Stimulated activated CD8-positive, alpha-beta memory T cell treated with anti-CD3 and anti-CD28 coated beads, Interleukin-2, amount 100 ng/mL, for 48 hours (primary cell): ENCODE measurements around the gene SPATS2.

Experiments
- DNase-seq, 2 donors: peaks; one replicate each; pipeline ENCODE4 v3.0.0-alpha.2; 2020; ENCODE audit warnings: low read depth in 2 of 2

Gene SPATS2

GRCh38 chr12:49540229-49541139, 173.2 kb downstream of the SPATS2 start:
- DNase-seq = no peak

DNA sequence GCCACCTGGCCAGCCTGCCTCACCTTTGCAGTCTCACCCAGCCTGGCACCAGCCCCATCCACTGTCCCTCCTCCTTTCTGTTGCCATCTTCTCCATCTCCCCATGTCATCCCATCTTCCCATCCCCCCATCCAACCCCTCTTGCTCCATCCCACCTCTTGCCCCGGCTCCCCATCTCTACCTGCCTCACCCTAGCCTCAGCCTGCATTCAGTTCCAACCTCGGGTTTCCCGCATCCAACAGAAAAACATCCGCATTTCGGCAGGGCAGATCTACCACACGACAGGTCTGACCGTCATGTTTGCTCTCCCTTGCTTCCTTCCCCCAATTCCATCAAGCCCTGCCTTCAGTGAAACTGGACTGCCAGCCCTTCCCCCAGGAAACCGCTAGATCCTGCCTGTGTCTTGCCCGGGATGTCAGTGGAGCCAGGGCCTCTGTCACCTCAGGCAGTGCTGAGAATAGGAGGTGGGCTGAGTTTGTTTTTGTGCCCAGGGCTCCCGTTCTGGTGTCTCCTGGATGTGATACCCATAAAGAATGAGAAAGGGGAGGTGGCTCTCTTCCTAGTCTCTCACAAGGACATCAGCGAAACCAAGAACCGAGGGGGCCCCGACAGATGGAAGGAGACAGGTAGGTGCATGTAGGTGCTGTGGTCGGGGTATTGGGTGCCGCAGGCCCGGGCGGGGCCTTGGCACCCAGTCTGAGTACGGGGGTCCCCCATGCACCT, 174.0 kb downstream of the SPATS2 start:
- DNase-seq = no peak

DNA sequence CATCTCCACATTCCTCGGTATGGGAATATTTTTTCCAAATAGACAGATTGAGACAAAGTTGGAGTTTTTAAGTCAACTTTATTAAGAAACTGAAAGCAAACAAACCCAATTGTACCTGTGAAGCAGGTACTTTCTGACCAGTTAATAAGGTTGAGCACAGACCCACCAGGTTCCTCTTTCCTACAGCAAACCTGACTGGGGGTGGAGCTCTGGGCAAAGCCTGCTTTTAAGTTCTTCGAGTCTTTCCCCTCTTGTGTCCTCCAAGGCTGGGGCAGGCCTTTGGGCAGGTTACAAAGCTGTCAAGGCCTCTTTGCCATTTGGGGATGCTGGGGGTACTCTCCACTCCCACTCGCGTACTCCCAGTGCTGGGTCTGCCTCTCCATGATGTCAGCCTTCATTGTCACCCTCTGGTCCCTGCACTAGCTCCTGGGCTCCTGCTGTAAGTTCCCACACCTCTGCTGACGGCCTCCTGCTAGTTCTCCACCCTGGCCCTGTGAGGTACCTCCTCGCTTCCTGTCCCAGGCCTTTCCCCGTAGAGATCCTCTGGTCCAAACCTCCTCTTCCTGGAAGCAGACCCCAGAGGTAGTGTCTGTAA, 174.7 kb downstream of the SPATS2 start:
- no peak for DNase-seq

DNA sequence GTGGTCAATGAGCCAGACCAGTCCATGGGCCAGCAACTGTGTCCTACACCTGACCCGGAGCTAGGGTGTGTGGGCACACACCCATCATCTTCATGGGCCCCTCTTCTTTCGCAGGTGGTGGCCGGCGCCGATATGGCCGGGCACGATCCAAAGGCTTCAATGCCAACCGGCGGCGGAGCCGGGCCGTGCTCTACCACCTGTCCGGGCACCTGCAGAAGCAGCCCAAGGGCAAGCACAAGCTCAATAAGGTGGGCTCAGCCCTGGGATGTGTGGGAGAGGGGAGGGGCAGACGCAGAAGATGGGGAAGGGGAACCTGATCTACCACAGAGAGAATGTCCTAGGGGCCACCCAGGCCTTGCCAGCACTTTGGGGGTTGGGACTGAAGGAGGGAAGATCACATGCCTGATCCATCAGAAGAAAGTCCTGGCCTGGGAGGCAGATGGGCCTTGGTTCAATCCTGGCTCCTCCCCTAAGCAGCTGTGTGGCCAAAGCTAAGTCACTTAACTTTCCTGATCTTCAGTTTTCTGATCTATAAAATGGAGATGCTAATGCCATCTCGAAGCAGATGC, 175.4 kb downstream of the SPATS2 start:
- no peak for DNase-seq

DNA sequence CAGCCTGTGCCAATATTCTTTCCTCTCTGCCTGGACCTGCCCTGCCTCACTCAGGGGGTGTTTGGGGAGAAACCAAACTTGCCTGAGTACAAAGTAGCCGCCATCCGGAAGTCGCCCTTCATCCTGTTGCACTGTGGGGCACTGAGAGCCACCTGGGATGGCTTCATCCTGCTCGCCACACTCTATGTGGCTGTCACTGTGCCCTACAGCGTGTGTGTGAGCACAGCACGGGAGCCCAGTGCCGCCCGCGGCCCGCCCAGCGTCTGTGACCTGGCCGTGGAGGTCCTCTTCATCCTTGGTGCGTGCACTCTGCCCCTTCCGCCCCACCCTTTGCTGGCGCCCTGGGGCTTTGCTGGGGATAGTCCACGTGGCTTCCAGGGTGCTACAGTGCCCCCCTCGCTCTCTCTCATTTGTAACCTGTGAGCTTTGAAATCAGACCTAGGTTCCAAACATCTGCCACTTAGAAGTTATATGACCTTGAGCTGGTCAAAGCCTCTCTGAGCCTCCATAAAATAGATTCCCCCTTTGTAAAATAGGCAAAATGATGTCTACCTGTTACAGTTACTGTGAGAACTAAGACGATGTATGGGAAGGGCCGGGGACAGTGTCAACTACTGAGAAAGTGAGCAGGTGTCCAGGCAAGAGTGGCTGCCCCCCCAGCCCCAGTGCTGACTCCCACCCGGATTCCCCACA, 176.1 kb downstream of the SPATS2 start:
- no peak for DNase-seq

DNA sequence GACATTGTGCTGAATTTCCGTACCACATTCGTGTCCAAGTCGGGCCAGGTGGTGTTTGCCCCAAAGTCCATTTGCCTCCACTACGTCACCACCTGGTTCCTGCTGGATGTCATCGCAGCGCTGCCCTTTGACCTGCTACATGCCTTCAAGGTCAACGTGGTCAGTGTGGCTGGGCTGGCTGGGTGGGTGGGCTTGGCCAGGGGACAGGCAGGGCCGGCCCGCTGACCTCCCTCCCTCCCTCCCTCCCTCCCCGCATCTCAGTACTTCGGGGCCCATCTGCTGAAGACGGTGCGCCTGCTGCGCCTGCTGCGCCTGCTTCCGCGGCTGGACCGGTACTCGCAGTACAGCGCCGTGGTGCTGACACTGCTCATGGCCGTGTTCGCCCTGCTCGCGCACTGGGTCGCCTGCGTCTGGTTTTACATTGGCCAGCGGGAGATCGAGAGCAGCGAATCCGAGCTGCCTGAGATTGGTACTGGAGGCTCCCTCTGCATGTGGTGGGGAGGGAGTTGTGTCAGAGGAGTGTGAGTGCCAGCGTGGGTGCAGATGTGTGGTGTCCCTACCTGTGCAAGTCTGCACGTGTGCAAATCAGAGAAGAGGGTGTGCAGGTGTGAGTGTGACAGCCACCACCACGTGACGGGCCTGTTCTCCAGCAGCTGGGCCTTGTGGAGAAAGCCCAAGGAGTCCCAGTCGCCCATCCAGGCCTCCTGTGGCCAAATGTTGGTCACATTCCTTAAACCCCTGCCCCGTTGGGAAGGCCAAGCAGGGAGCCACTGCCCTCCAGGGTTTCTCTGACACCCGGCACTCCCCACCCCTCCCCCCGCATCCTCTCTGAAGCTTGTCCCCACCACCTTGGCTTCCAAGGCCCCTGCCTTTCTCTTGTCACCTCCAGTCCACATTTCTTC, 176.9 kb downstream of the SPATS2 start:
- DNase-seq = no peak

- no peak for DNase-seq
Measured at GRCh38 chr12:49545815-49546214, 178.6 kb downstream of the SPATS2 start.

DNA sequence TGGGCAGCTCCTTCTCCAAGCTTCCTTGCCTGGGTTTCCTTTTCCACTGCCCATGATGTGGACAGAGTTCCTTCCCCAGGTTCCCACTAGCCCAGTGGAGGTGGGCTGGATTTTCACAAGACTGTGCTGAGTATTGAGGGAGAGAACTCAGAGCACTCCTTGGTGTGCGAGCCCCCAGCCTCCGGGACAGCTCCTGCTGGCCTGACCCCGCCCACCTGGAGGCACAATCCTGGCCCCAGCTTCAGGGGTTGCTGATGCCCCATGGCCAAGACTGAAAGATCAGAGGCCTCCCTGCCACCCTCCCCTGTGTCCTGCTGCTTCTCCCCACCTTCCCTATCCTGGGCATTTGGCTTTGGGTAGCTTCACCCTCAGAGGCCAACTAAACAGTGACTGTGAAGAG, 179.2 kb downstream of the SPATS2 start:
- no peak for DNase-seq

- DNase-seq = no peak
Measured at GRCh38 chr12:49547090-49547690, 179.9 kb downstream of the SPATS2 start.

DNA sequence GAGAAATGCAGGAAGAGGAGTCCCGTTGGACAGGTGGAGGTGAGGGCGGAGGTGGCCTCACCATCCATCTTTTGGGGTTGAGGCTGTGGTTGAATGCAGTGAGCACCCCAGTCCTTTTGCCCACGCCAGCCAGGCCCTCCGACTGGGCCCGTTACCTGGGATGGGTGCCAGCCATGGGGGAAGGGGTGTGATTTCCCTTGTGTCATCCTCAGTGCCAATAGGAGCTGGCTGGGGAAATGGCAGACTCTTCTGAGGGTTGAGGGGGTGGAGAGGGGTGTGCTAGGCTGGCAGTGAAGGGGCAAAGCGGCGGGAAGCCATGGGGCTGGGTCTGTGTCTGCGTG, 181.2 kb downstream of the SPATS2 start:
- no peak for DNase-seq

GRCh38 chr12:49548822-49549648, 181.8 kb downstream of the SPATS2 start:
- DNase-seq = peak in 1 of 2 donors; percentile 14

- DNase-seq = no peak
Measured at GRCh38 chr12:49549735-49550692, 182.8 kb downstream of the SPATS2 start.

- no peak for DNase-seq
Measured at GRCh38 chr12:49550693-49551252, 183.5 kb downstream of the SPATS2 start.

- DNase-seq = no peak
Measured at GRCh38 chr12:49552014-49552413, 184.8 kb downstream of the SPATS2 start.

DNA sequence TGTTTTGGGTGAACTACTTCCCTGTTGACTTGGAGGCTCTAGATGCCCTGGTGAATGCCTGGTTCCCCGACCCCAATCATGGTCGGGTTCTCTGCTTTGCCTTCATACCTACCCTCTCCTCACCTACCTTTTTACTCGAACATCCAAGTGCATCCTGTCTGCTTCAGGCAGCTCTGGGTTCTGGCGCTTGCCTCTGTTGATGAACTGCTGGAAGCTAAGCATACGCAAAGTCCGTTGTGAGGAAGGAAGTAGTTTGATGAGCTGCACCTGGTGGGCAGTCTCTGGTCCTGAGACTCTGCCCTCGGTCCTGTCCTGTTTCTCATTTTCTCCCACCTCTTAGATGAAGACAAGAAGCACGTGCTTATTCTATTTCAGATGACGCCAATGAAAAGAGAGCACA, 185.2 kb downstream of the SPATS2 start:
- DNase-seq = no peak

DNA sequence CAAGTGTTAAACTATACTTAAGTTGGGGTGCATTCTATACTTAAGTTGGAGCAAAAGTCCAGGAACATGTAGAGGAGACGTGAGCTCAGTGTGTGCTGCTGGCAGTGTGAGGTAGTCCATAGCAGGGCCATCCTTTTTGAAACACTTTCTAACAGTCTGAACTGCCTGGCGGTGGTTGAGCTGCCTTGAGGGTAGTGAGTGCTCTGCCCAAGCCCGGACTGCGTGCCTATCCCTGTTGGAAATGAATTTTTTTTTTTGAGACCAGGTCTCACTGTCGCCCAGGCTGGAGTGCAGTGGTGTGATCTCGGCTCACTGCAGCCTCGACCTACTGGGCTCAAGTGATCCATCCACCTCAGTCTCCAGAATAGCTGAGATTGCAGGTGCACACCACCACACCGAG, 185.6 kb downstream of the SPATS2 start:
- DNase-seq = no peak

DNA sequence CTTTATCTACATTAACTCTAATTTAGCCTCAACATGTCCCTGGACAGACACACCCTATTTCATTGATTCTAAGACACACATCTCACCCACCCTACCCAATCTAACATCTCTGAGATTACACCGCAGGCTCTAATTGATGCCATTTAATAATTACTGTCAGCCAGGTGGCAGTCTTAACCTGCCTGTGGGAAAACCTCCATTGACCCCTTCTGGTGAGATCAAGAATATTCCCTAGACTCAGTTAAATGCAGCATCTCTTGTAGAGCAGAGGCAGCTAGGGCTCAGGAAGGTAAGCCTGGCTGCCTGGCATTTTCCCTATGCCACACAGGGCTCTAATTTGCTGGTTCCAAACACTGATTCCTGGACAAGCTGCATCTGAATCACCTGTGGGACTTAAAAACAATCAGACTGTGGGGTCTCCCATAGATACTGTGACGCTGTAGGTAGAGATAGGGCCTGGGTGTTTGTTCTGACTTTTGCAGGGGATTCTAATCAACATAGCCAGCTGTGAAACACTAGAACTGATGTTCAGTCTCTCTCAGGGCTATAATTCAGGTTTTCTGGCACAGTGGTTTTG, 186.3 kb downstream of the SPATS2 start:
- no peak for DNase-seq

GRCh38 chr12:49554266-49554665, 187.0 kb downstream of the SPATS2 start:
- DNase-seq = no peak
